HG03558 (cell line): ENCODE measurements around the gene UNC5CL.
"Not testable (repeated sequence)": the region's sequence is repeated elsewhere in the genome, so short reads cannot be mapped to it uniquely, and the experiment has no call there.

ENCODE experiments used
- ATAC-seq: cut with Tn5 transposase; IDR thresholded peaks from one replicate; pipeline ENCODE4 v1.9.1; 2021; ENCODE audit warnings: moderate number of reproducible peaks; ENCODE audit not compliant: unreplicated experiment; ENCODE audit errors: extremely low read depth

Gene UNC5CL

GRCh38 chr6:41011673-41012072, 27.3 kb downstream of the UNC5CL start:
- ATAC-seq = no peak

DNA sequence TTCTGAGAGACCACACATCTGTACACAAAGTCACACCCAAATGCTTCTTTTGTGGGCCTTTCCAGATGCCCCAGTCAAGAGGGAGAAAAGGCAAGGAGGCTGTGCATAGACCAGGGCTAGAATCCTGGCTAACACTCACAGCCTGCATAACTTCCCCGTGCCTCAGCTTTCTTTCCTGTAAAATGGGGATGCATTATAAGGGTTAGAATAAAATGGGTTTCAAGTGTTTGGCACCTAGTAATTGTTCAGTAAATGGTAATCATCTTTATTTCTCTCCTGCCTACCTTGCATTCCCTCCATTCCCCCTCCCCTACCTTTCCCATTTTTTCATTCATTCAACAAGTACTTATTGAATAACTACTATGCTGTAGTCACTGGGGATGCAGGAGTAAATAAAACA, 29.4 kb downstream of the UNC5CL start:
- ATAC-seq = no peak

DNA sequence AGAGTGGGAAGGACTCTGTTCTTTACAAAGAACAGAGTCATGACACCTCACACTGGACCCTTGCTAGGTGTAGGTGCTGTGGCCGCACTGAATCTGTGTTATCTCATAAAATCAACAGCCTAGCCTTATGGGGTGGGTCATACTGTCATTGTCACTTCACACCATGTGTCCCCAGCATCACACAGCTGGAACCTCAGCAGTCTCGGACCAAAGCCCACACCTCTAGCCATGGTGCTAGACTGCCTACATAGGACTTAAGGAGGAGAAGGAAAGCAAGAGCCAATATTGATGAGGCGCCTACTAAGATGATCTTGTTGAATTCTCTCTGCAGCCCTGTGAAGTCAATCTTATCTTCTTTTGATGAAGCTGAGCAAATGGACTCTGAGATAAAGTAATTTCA, 31.0 kb downstream of the UNC5CL start:
- ATAC-seq = no peak

DNA sequence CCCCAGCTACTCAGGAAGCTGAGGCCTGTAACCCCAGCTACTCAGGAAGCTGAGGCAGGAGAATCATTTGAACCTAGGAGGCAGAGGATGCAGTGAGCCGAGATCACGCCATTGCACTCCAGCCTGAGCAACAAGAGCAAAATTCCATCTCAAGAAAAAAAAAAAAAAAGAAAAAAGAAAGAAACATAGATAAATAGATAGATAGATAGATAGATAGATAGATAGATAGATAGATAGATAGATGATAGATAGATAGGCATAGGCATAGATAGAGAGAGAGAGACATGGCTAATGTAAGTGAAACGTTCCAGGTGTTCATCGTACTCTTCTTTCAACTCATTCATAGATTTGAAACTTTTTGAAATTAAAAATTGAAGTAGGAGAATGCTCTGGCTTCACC, 32.0 kb downstream of the UNC5CL start:
- not testable (repeated sequence) for ATAC-seq

DNA sequence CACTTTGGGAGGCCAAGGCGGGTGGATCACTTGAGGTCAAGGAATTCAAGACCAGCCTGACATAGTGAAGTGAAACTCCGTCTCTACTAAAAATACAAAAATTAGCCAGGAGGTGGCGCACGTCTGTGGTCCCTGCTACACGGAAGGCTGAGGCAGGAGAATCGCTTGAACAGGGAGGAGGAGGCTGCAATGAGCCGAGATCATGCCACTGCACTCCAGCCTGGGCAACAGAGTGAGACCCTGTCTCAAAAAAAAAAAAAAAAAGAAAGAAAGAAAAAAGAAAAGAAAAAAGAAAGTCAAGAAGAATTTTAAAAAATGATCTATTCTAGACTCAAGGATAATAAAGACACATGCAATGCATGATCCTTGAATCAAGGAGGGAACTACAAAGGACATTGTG, 32.8 kb downstream of the UNC5CL start:
- not testable (repeated sequence) for ATAC-seq

- no peak for ATAC-seq
Measured at GRCh38 chr6:41002168-41002567, 36.9 kb downstream of the UNC5CL start.

GRCh38 chr6:41000248-41000647, 38.8 kb downstream of the UNC5CL start:
- no peak for ATAC-seq

DNA sequence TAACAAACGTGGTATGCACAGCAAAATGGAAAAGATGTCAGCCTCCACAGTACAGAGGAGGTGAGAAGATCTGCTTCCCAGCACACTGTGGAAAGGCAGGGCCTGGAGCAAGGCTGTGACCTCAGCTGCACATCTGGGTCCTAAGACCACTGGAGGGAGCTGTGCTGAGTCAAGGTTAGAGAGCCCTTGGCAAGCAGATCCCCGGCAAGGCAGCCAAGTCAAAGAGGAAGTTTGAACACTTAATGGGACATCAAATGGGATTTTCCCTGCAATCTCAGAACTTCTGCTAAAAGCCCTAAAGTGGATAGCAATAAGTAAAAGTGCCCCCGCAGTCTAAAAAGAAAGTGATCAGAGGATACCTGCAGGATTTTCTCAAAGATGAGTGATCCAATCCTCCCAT, 39.5 kb downstream of the UNC5CL start:
- no peak for ATAC-seq

GRCh38 chr6:40998661-40999060, 40.4 kb downstream of the UNC5CL start:
- no peak for ATAC-seq

DNA sequence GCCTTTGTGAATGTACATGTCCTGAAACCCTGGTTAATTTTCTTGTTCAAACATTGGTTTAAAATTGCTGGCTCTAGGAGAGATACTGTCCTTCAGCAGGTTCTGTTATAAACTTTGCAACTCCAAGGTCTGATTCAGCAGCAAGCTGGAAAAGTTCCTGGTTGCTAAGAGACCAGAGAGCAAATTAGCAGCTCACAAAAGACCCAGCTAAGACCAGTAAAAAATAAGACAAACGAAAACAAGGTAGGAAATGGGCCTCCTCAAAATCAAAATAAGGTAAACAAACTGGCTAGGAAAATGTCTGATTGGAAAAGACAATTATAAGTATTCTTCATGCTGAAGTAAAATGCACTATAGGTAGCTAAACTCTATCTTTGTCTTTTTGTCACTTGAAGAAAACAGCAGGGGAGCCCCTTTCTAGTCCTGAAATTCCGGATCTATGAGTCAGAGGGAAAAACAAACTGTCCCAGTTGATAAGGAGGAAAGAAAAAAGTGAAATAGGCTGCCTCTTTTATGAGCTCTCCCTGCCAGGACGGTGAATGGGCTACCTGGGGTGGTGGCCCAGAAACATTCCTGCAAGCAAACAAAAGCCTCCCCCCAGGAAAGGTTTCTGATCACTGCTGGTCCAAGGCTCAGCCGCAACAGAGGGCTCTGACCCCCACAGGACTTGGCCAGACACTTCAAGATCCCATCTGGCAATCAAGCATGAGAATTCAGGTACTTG, 41.6 kb downstream of the UNC5CL start:
- ATAC-seq = no peak

DNA sequence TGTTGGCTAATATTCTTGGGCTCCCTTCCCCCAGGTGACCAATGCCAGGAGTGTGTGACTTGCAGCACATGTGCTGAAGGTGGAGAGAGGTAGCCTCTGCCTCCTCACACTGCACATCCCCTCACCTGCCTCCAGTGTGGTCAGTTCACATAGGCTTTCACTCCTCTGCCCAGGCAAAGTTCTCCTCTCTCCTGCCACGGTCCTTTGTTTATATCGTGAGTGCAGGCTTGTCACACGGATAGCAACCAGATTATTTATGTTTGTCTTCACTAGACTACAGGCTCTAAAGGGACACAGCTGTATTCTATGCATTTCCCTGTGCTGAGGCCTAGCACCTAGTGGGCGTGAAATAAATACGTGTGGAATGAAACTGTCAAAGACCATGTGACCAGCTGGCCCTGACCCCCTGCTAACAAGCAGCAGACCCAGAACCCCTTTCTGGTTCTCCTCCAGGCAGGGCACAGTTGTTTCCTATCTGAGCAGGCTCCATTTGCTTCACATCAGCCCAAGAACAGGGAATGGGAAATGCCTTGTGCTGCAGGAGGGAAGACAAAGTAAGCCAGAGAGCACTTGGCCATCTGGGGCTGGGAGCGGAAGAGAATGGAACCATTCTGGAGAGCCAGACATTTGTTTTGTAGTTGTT, 42.3 kb downstream of the UNC5CL start:
- no peak for ATAC-seq

- ATAC-seq = no peak
Measured at GRCh38 chr6:40992746-40993145, 46.3 kb downstream of the UNC5CL start.

- no peak for ATAC-seq
Measured at GRCh38 chr6:40990301-40990700, 48.7 kb downstream of the UNC5CL start.

GRCh38 chr6:40989204-40990169, 49.5 kb downstream of the UNC5CL start:
- no peak for ATAC-seq

- ATAC-seq = no peak
Measured at GRCh38 chr6:40988634-40989033, 50.4 kb downstream of the UNC5CL start.

- ATAC-seq = no peak
Measured at GRCh38 chr6:40986921-40987819, 51.9 kb downstream of the UNC5CL start.

- no peak for ATAC-seq
Measured at GRCh38 chr6:40986364-40986763, 52.7 kb downstream of the UNC5CL start.

DNA sequence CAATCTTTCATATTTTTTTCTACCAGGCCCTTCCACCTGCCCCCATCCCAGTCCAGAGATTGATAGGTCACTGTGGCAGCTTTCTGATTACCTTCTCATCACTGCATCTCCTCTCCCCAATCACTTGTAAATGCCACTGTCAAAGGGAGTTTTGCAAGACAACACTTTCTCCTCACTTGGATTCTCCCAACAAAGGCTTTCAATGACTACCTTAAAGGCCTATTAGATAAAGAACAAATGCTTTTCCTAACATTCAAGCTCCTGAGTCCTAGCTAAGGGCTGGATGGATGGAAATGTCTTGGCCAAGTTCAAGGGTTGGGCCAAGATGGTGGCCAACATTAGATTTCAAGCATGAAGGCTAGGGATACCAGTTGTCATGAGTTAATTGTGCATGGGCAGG, 55.3 kb downstream of the UNC5CL start:
- no peak for ATAC-seq

DNA sequence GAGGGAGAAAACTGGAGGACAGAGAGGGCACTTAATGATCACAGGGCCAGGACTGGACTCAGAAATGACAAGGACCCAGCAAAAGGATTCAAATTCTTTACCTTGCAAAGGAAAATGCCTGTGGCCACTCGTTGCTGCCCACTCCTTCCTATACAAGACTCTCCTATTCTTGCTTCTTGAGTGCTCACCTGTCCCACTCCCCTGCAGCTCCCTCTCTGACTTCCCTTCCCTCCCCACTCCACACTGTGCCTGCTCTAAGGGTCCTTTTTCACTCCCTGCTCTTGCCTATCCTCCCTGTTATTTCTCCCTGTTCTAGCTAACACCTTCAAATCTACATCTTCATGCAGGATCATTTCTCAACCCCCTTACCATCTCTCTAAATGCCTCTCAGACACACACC, 56.1 kb downstream of the UNC5CL start:
- ATAC-seq = no peak

GRCh38 chr6:40978687-40979289, 60.2 kb downstream of the UNC5CL start:
- no peak for ATAC-seq
